ENCODE results near the gene SLC39A9.

DNA sequence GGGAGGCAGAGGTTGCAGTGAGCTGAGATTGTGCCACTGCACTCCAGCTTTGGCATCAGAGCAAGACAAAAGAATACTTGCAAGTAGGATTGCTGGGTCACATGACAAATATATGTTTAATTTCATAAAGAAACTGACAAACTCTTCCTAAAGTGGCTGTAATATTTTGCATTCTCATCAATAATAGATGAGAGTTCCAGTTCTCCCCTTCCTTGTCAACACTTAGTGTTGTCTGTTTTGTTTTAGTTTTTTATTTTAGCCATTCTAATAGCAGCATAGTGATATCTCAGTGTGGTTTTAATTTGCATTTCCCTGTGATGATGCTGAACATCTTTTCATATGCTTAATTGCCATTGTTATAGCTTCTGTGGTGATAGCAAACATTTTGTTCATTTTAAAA, 31.2 kb downstream of the SLC39A9 start:
- TF ChIP-seq, protein P1, sequence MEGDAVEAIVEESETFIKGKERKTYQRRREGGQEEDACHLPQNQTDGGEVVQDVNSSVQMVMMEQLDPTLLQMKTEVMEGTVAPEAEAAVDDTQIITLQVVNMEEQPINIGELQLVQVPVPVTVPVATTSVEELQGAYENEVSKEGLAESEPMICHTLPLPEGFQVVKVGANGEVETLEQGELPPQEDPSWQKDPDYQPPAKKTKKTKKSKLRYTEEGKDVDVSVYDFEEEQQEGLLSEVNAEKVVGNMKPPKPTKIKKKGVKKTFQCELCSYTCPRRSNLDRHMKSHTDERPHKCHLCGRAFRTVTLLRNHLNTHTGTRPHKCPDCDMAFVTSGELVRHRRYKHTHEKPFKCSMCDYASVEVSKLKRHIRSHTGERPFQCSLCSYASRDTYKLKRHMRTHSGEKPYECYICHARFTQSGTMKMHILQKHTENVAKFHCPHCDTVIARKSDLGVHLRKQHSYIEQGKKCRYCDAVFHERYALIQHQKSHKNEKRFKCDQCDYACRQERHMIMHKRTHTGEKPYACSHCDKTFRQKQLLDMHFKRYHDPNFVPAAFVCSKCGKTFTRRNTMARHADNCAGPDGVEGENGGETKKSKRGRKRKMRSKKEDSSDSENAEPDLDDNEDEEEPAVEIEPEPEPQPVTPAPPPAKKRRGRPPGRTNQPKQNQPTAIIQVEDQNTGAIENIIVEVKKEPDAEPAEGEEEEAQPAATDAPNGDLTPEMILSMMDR (IDR thresholded peaks at IDR 0.05), result no peak
- no peak for TF ChIP-seq POLR2A (IDR thresholded peaks at IDR 0.05)

Data from gastroesophageal sphincter (tissue), 3 donors.